KMS-11 (cell line): ENCODE measurements around the gene DGKK.

ENCODE experiments used
- H2AFZ ChIP-seq: fragments of 200-600 bp; sonication (generic); 2 replicates; pipeline ENCODE4 v1.6.1; 2016; ENCODE audit warnings: antibody characterized with exemption, mixed run types, low read depth
- H3K27ac ChIP-seq: fragments of 200-600 bp; sonication (generic); 2 replicates; pipeline ENCODE4 v1.6.1; 2016; ENCODE audit warnings: mild to moderate bottlenecking, mixed run types
- H3K27me3 ChIP-seq: fragments of 200-600 bp; sonication (generic); 2 replicates; pipeline ENCODE4 v1.6.1; 2017; ENCODE audit warnings: mild to moderate bottlenecking, low read depth, mixed run types, moderate library complexity; ENCODE audit not compliant: insufficient read depth
- H3K36me3 ChIP-seq: fragments of 200-600 bp; sonication (generic); 2 replicates; pipeline ENCODE4 v1.6.1; 2017; ENCODE audit warnings: mild to moderate bottlenecking, mixed run types; ENCODE audit not compliant: insufficient read depth
- H3K4me1 ChIP-seq: fragments of 200-600 bp; sonication (generic); 2 replicates; pipeline ENCODE4 v1.6.1; 2016; ENCODE audit warnings: mild to moderate bottlenecking, low read depth, mixed run types; ENCODE audit not compliant: poor library complexity, severe bottlenecking
- H3K4me2 ChIP-seq: fragments of 200-600 bp; sonication (generic); 2 replicates; pipeline ENCODE4 v1.7.0; 2016; ENCODE audit warnings: mild to moderate bottlenecking, mixed run types
- H3K4me3 ChIP-seq: fragments of 200-600 bp; sonication (generic); IDR thresholded peaks from 2 replicates; pipeline ENCODE4 v1.6.1; 2017; ENCODE audit warnings: low read depth, low read length, mixed read lengths; ENCODE audit not compliant: insufficient read depth
- H3K79me2 ChIP-seq: fragments of 200-600 bp; sonication (generic); 2 replicates; pipeline ENCODE4 v1.6.1; 2016; ENCODE audit warnings: low read depth, mixed run types; ENCODE audit not compliant: insufficient read depth
- H3K9ac ChIP-seq: fragments of 200-600 bp; sonication (generic); 2 replicates; pipeline ENCODE4 v1.6.1; 2016; ENCODE audit warnings: mild to moderate bottlenecking, mixed run types
- H4K20me1 ChIP-seq: fragments of 200-600 bp; sonication (generic); 2 replicates; pipeline ENCODE4 v1.6.1; 2016; ENCODE audit warnings: mild to moderate bottlenecking, mixed run types; ENCODE audit not compliant: insufficient read depth
- TF ChIP-seq, protein P1 (sequence below): fragments of 200-600 bp; sonication (generic); conservative IDR thresholded peaks from 2 replicates; pipeline ENCODE4 v1.6.1; 2017; ENCODE audit warnings: low read depth, mild to moderate bottlenecking, antibody characterized with exemption, low read length, moderate library complexity, mixed read lengths

DGKK gene

DNA sequence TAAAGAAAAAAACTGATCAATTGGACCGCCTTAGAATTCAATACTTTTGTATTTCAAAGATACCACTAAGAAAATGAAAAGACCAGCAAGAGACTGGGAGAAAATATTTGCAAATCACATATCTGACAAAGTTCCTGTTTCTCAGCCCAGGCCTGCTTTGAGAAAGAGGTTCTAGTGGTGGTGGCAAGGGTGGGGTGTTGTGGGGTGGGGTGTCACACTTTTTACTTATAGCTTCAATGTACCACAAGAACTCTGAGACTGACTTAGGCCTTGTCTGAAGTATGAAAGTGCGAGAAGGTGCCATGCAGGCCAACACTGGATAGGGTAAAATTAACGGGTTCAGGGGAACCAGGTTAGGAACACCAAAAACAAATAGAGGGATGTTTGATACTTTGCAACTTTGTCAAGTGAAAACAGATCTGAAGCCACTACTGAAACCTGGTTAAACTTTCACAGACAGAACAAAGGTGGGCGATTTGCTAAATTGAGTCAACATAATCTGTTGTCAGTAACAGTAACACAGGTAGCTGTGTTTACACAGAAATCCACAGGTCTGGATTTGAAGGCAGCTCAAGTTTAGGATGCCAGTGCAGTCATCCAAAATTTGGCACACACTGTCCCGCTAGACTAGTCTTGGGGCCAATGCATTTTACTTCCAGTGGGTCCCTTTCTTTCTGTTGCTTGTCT, 88.8 kb downstream of the DGKK start:
- H3K4me3 ChIP-seq, result no peak overlapping the region
- H3K4me1 ChIP-seq, result no peaks in the 10 kb centered on the region
- no peaks in the 10 kb centered on the region for H3K79me2 ChIP-seq
- no peaks in the 10 kb centered on the region for H4K20me1 ChIP-seq
- no peaks in the 10 kb centered on the region for H3K27me3 ChIP-seq
- TF ChIP-seq, protein P1, sequence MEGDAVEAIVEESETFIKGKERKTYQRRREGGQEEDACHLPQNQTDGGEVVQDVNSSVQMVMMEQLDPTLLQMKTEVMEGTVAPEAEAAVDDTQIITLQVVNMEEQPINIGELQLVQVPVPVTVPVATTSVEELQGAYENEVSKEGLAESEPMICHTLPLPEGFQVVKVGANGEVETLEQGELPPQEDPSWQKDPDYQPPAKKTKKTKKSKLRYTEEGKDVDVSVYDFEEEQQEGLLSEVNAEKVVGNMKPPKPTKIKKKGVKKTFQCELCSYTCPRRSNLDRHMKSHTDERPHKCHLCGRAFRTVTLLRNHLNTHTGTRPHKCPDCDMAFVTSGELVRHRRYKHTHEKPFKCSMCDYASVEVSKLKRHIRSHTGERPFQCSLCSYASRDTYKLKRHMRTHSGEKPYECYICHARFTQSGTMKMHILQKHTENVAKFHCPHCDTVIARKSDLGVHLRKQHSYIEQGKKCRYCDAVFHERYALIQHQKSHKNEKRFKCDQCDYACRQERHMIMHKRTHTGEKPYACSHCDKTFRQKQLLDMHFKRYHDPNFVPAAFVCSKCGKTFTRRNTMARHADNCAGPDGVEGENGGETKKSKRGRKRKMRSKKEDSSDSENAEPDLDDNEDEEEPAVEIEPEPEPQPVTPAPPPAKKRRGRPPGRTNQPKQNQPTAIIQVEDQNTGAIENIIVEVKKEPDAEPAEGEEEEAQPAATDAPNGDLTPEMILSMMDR, result no peak
- no peak overlapping the region for H2AFZ ChIP-seq
- H3K27ac ChIP-seq, result no peak overlapping the region
- H3K9ac ChIP-seq, result no peak overlapping the region
- H3K4me2 ChIP-seq, result no peak overlapping the region
- H3K36me3 ChIP-seq, result no peaks in the 10 kb centered on the region

- Histone ChIP-seq H2AFZ (no peak overlapping the region), H4K20me1 (no peaks in the 10 kb centered on the region), H3K36me3 (no peaks in the 10 kb centered on the region), H3K4me1 (no peaks in the 10 kb centered on the region), H3K4me2 (no peak overlapping the region), H3K27ac (no peak overlapping the region), H3K27me3 (no peaks in the 10 kb centered on the region), H3K4me3 (no peak overlapping the region), H3K79me2 (no peaks in the 10 kb centered on the region), H3K9ac (no peak overlapping the region)
- TF ChIP-seq, protein P1, result no peak
Observed at GRCh38 chrX:50375481-50376267, 95.0 kb downstream of the DGKK start.

DNA sequence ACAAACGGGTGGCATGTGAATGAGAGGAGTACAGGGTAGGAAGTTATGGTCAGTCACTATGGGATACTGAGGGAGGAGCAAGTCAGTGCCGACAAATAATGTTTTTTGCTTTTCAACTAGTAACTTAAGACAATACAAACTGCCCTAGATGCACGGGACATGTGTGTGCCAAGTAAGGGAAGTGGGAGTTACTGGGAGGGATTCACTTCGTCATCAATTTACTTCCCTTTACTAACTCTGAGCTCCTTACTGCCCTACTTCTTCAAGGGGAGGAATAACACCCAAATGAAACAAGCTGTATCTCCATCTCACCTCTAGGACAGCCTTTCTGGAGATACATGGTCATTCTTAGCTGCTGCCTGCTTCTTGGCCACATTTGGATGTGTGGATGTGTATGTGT, 97.7 kb downstream of the DGKK start:
- Histone ChIP-seq H3K9ac (no peak overlapping the region), H3K4me2 (no peak overlapping the region), H4K20me1 (no peaks in the 10 kb centered on the region), H3K36me3 (no peaks in the 10 kb centered on the region), H2AFZ (no peak overlapping the region), H3K27ac (no peak overlapping the region), H3K27me3 (no peaks in the 10 kb centered on the region), H3K4me3 (no peak overlapping the region), H3K79me2 (no peaks in the 10 kb centered on the region), H3K4me1 (no peaks in the 10 kb centered on the region)
- TF ChIP-seq, protein P1, result no peak

DNA sequence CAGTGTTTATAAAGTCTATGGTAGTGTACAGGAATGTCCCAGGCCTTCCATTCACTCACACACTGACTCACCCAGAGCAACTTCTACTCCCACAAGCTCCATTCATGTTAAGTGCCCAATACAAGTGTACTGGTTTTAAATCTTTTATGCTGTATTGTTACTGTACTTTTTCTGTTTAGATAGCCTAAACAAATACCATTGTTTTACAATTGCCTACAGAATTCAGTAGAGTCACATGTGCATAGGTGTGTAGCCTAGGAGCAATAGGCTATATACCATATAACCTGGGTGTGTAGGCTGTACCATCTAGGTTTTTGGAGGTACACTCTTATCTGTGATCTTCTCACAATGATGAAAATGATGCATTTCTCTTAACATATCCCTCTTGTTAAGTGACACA, 126.7 kb downstream of the DGKK start:
- Histone ChIP-seq H3K4me3 (no peak overlapping the region), H2AFZ (no peak overlapping the region), H3K4me2 (no peak overlapping the region), H3K27me3 (no peaks in the 10 kb centered on the region), H3K36me3 (no peaks in the 10 kb centered on the region), H3K4me1 (no peaks in the 10 kb centered on the region), H4K20me1 (no peaks in the 10 kb centered on the region), H3K9ac (no peak overlapping the region), H3K27ac (no peak overlapping the region), H3K79me2 (no peaks in the 10 kb centered on the region)
- TF ChIP-seq, protein P1, result no peak
